Hepatocyte (in vitro differentiated cells): Measurements from ENCODE around the gene NAPSA. TPM values are rescaled to one million over a fixed set of nuclear protein-coding genes. Genes with fewer than 3 reads are reported as not detected.

ENCODE experiments used
- DNase-seq: peaks from one replicate; pipeline ENCODE4 v3.0.0-alpha.2; 2016; ENCODE audit warnings: low spot score
- H2AFZ ChIP-seq: fragments of 200-600 bp; sonication (generic); 2 replicates; pipeline ENCODE4 v1.6.0; 2016; ENCODE audit warnings: antibody characterized with exemption, mild to moderate bottlenecking
- H3K27ac ChIP-seq: fragments of 200-600 bp; sonication (generic); 2 replicates; pipeline ENCODE4 v1.5.1; 2016; ENCODE audit warnings: mild to moderate bottlenecking
- H3K27me3 ChIP-seq: fragments of 200-600 bp; sonication (generic); 2 replicates; pipeline ENCODE4 v1.6.1; 2016
- H3K36me3 ChIP-seq: fragments of 200-600 bp; sonication (generic); replicated peaks from 2 replicates; pipeline ENCODE4 v1.5.1; 2016; ENCODE audit warnings: low read depth; ENCODE audit not compliant: insufficient read depth
- H3K4me1 ChIP-seq: fragments of 200-600 bp; sonication (generic); 2 replicates; pipeline ENCODE4 v1.5.1; 2016; ENCODE audit warnings: mild to moderate bottlenecking, moderate library complexity; ENCODE audit not compliant: insufficient read depth
- H3K4me2 ChIP-seq: fragments of 200-600 bp; sonication (generic); 2 replicates; pipeline ENCODE4 v1.6.0; 2016
- H3K4me3 ChIP-seq: fragments of 200-600 bp; sonication (generic); 2 replicates; pipeline ENCODE4 v1.5.1; 2016; ENCODE audit warnings: mild to moderate bottlenecking
- H3K79me2 ChIP-seq: fragments of 200-600 bp; sonication (generic); 2 replicates; pipeline ENCODE4 v1.6.0; 2017; ENCODE audit warnings: mild to moderate bottlenecking
- H3K9me2 ChIP-seq: fragments of 200-600 bp; sonication (generic); replicated peaks from 2 replicates; pipeline ENCODE4 v1.6.0; 2017; ENCODE audit warnings: mild to moderate bottlenecking; ENCODE audit not compliant: insufficient read depth
- H3K9me3 ChIP-seq: fragments of 200-600 bp; sonication (generic); 2 replicates; pipeline ENCODE4 v1.5.1; 2016; ENCODE audit warnings: low read depth, mild to moderate bottlenecking
- H4K20me1 ChIP-seq: fragments of 200-600 bp; sonication (generic); 2 replicates; pipeline ENCODE4 v1.6.0; 2016; ENCODE audit warnings: mild to moderate bottlenecking; ENCODE audit not compliant: insufficient read depth, poor library complexity, severe bottlenecking
- EZH2 ChIP-seq: fragments of 200-600 bp; sonication (generic); IDR thresholded peaks from 2 replicates; pipeline ENCODE4 v1.6.1; 2016; ENCODE audit warnings: antibody characterized with exemption, mild to moderate bottlenecking, borderline replicate concordance
- EZH2phosphoT487 ChIP-seq: fragments of 200-600 bp; sonication (generic); IDR thresholded peaks from one replicate; pipeline ENCODE4 v1.6.1; 2018; ENCODE audit warnings: antibody characterized with exemption, mild to moderate bottlenecking, low read depth, moderate library complexity; ENCODE audit not compliant: unreplicated experiment, severe bottlenecking
- WGBS: methylation state at CpG from one replicate; pipeline ENCODE4 v1.1.6; 2016; ENCODE audit warnings: low lambda C conversion rate; ENCODE audit errors: missing lambda C conversion rate; 5-methylcytosine and 5-hydroxymethylcytosine counted together
- polyA plus RNA-seq: library from polyadenylated mRNA; unstranded; fragments of >200 nt; fragmentation: Nextera tagmentation; extraction: Ambion mirVana; gene quantifications from 2 replicates; pipeline ENCODE4 v1.2.1, GENCODE V29; 2016
- total RNA-seq: library from RNA; depleted of rRNA; stranded (reverse); fragments of >200 nt; gene quantifications from 2 replicates; pipeline ENCODE4 v1.2.3, GENCODE V29; 2014
- TF ChIP-seq, protein P1 (sequence below): fragments of 200-600 bp; sonication (generic); IDR thresholded peaks from 2 replicates; pipeline ENCODE4 v1.5.1; 2016; ENCODE audit warnings: antibody characterized with exemption, mild to moderate bottlenecking; ENCODE audit not compliant: poor library complexity

Gene NAPSA
- total and polyA plus RNA-seq, 2 experiments from 2014 or later: 2.7 to 7.3 TPM

GRCh38 chr19:50325310-50326100 is 39.9 kb downstream of the NAPSA start:
- WGBS: 7% methylated on average over 21 of the region's 48 CpGs
- no peak for TF ChIP-seq EZH2phosphoT487

GRCh38 chr19:50324331-50324730 is 41.1 kb downstream of the NAPSA start:
- no peaks in the 10 kb centered on the region for H3K36me3 ChIP-seq
- no peaks in the 10 kb centered on the region for H3K79me2 ChIP-seq
- DNase-seq: no peak
- H3K4me3 ChIP-seq: no peak overlapping the region
- H3K9me2 ChIP-seq: no peaks in the 10 kb centered on the region
- TF ChIP-seq EZH2phosphoT487 (no peak), EZH2 (no peak)
- TF ChIP-seq, protein P1, sequence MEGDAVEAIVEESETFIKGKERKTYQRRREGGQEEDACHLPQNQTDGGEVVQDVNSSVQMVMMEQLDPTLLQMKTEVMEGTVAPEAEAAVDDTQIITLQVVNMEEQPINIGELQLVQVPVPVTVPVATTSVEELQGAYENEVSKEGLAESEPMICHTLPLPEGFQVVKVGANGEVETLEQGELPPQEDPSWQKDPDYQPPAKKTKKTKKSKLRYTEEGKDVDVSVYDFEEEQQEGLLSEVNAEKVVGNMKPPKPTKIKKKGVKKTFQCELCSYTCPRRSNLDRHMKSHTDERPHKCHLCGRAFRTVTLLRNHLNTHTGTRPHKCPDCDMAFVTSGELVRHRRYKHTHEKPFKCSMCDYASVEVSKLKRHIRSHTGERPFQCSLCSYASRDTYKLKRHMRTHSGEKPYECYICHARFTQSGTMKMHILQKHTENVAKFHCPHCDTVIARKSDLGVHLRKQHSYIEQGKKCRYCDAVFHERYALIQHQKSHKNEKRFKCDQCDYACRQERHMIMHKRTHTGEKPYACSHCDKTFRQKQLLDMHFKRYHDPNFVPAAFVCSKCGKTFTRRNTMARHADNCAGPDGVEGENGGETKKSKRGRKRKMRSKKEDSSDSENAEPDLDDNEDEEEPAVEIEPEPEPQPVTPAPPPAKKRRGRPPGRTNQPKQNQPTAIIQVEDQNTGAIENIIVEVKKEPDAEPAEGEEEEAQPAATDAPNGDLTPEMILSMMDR: no peak
- H2AFZ ChIP-seq: no peak overlapping the region
- peaks cover 23% of the 10 kb centered on the region for H3K27me3 ChIP-seq
- H4K20me1 ChIP-seq: peaks cover 3% of the 10 kb centered on the region
- no peaks in the 10 kb centered on the region for H3K9me3 ChIP-seq
- no peak overlapping the region for H3K27ac ChIP-seq
- H3K4me2 ChIP-seq: no peak overlapping the region
- peaks cover 4% of the 10 kb centered on the region for H3K4me1 ChIP-seq
- 79% methylated on average over 11 of the region's 11 CpGs for WGBS

More at GRCh38 chr19:50325310-50326100, 39.9 kb downstream of the NAPSA start:
- DNase-seq: peak; percentile 90
- Histone ChIP-seq H3K4me3 (no peak overlapping the region), H2AFZ (no peak overlapping the region), H3K4me2 (peak overlapping the region; percentile 76), H4K20me1 (peaks cover 3% of the 10 kb centered on the region), H3K27me3 (peaks cover 23% of the 10 kb centered on the region), H3K9me3 (no peaks in the 10 kb centered on the region), H3K79me2 (no peaks in the 10 kb centered on the region), H3K36me3 (no peaks in the 10 kb centered on the region), H3K4me1 (peaks cover 11% of the 10 kb centered on the region), H3K9me2 (no peaks in the 10 kb centered on the region), H3K27ac (no peak overlapping the region)

GRCh38 chr19:50323782-50324133 is 41.7 kb downstream of the NAPSA start:
- Histone ChIP-seq H3K4me2 (no peak overlapping the region), H3K9me2 (no peaks in the 10 kb centered on the region), H4K20me1 (peaks cover 3% of the 10 kb centered on the region), H3K36me3 (no peaks in the 10 kb centered on the region), H3K4me3 (no peak overlapping the region), H3K79me2 (no peaks in the 10 kb centered on the region), H3K4me1 (peaks cover 4% of the 10 kb centered on the region), H3K27me3 (peaks cover 23% of the 10 kb centered on the region), H3K9me3 (no peaks in the 10 kb centered on the region), H3K27ac (no peak overlapping the region), H2AFZ (no peak overlapping the region)
- 95% methylated on average over 12 of the region's 12 CpGs for WGBS
- TF ChIP-seq EZH2phosphoT487 (no peak), EZH2 (no peak)
- TF ChIP-seq, protein P1: no peak
- DNase-seq: no peak

- H3K27ac ChIP-seq: no peak overlapping the region
- H3K9me2 ChIP-seq: no peaks in the 10 kb centered on the region
- no peaks in the 10 kb centered on the region for H3K36me3 ChIP-seq
- H3K9me3 ChIP-seq: no peaks in the 10 kb centered on the region
- peaks cover 4% of the 10 kb centered on the region for H3K4me1 ChIP-seq
- DNase-seq: no peak
- H3K27me3 ChIP-seq: peaks cover 23% of the 10 kb centered on the region
- WGBS: 96% methylated on average over 35 of the region's 55 CpGs
- no peak overlapping the region for H2AFZ ChIP-seq
- no peak overlapping the region for H3K4me2 ChIP-seq
- H3K4me3 ChIP-seq: no peak overlapping the region
- H3K79me2 ChIP-seq: no peaks in the 10 kb centered on the region
- H4K20me1 ChIP-seq: peaks cover 3% of the 10 kb centered on the region
- TF ChIP-seq EZH2: no peak
- TF ChIP-seq EZH2phosphoT487: no peak
- TF ChIP-seq, protein P1: no peak
Measured at GRCh38 chr19:50322931-50323781, 42.3 kb downstream of the NAPSA start.
